ENCODE measurements around the gene DSG4. TPM values are rescaled to one million over a fixed set of nuclear protein-coding genes. Genes with fewer than 3 reads are reported as not detected.

Gene DSG4
- total and polyA plus RNA-seq, 9 donors = not detected

DNA sequence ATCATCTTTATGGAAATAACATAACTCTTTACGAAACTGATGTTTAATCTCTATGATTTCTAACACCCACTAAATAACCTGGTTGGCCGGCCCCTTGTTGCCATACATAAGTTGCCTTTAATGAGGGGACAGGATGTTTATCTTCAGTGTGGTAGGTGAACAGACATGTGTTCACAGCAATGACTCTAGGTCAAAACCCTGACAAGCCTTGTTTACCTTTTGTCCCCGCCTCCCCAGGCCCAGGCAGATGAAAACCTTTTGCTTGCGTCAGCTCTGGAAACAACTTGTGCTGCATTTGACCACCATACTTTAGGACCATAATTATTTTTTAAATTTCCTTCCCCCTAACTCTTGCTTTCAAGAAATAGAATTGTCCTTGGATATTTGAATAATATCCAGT, 2.9 kb upstream of the DSG4 start:
- Histone ChIP-seq H3K9me3 (replicated peaks; ENCODE audit: control insufficient read depth, low read depth, low read length) (no peaks in the 10 kb centered on the region), H3K4me3 (ENCODE audit: low read length) (no peak overlapping the region), H3K27ac (ENCODE audit: low read length) (no peak overlapping the region), H3K36me3 (ENCODE audit: control insufficient read depth, insufficient read depth, low read length) (no peaks in the 10 kb centered on the region), H3K4me1 (ENCODE audit: control insufficient read depth, insufficient read depth, low read length) (no peaks in the 10 kb centered on the region), H3K27me3 (ENCODE audit: control insufficient read depth, insufficient read depth, low read length) (no peaks in the 10 kb centered on the region)
- no CpG with 5 or more reads among the region's 4 CpGs for WGBS (ENCODE audit: insufficient coverage)
- no peak for DNase-seq

DNA sequence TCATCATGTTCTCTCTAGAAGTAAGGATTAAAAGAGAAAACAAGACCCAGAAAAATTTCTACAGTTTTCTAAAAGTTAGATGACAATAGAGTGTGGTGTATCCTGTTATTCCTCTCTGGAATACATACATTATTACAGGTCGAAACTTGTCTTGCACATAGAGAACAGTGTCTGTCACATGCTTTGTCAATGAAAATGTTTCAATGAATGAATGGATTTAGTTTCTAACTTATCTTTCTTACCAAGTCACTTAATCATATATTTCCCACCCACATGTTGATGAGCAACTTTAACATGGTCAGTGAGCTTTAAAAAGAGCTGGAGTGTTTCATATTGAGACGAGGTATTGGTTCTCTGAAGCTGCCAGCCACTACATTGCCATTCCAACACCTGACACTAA, 4.3 kb downstream of the DSG4 start:
- Histone ChIP-seq H3K4me1 (ENCODE audit: control insufficient read depth, insufficient read depth, low read length) (no peaks in the 10 kb centered on the region), H3K36me3 (ENCODE audit: control insufficient read depth, insufficient read depth, low read length) (no peaks in the 10 kb centered on the region), H3K9me3 (replicated peaks; ENCODE audit: control insufficient read depth, low read depth, low read length) (no peaks in the 10 kb centered on the region), H3K27ac (ENCODE audit: low read length) (no peak overlapping the region), H3K27me3 (ENCODE audit: control insufficient read depth, insufficient read depth, low read length) (no peaks in the 10 kb centered on the region), H3K4me3 (ENCODE audit: low read length) (no peak overlapping the region)
- no peak for DNase-seq
- WGBS (ENCODE audit: insufficient coverage) = no CpG with 5 or more reads among the region's 2 CpGs

DNA sequence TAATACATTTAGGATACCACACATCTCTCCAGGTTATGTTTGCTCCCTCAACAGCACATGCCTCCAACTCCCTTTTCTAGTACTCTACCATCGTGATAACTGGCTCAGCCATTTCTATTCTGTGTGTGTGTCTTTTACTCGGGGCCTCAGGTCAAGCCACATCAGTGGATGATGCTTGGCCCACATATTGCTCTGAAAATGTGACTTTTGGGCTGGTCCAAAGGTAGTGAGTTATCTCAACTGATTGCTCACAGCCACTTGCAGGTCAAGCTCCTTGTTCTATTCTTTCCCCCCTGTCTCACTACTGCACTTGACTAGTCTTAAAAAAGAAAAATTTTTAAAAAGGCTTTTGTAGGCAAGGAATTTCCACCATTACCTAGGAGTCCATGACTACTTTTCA, 5.5 kb downstream of the DSG4 start:
- no peak overlapping the region for H3K27ac ChIP-seq (ENCODE audit: low read length)
- H3K9me3 ChIP-seq (replicated peaks; ENCODE audit: control insufficient read depth, low read depth, low read length) = no peaks in the 10 kb centered on the region
- no peak overlapping the region for H3K4me3 ChIP-seq (ENCODE audit: low read length)
- DNase-seq = no peak
- H3K36me3 ChIP-seq (ENCODE audit: control insufficient read depth, insufficient read depth, low read length) = no peaks in the 10 kb centered on the region
- no peaks in the 10 kb centered on the region for H3K4me1 ChIP-seq (ENCODE audit: control insufficient read depth, insufficient read depth, low read length)
- no peaks in the 10 kb centered on the region for H3K27me3 ChIP-seq (ENCODE audit: control insufficient read depth, insufficient read depth, low read length)
- 100% methylated on average over 1 of the region's 2 CpGs for whole genome bisulfite sequencing (ENCODE audit: insufficient coverage)

DNA sequence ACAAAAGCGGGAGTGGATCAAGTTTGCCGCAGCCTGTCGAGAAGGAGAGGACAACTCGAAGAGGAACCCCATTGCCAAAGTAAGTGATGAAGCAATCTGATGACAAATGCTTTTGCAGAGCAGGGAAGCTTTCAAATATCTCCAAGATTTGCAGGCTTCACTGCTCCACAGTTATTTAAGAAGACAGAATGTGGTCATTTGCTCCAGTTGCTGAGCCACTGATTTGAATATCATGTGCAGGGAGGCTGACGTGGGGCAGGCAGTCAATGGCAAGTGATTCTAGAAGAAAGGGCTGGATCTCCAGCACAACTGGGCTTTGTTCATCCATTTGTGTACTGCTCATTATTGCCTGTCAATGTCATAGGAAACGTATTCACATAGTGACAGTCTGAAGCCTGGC, 10.2 kb downstream of the DSG4 start:
- Histone ChIP-seq H3K4me1 (ENCODE audit: control insufficient read depth, insufficient read depth, low read length) (no peaks in the 10 kb centered on the region), H3K27me3 (ENCODE audit: control insufficient read depth, insufficient read depth, low read length) (no peaks in the 10 kb centered on the region), H3K4me3 (ENCODE audit: low read length) (no peak overlapping the region), H3K9me3 (replicated peaks; ENCODE audit: control insufficient read depth, low read depth, low read length) (no peaks in the 10 kb centered on the region), H3K27ac (ENCODE audit: low read length) (no peak overlapping the region), H3K36me3 (ENCODE audit: control insufficient read depth, insufficient read depth, low read length) (no peaks in the 10 kb centered on the region)
- DNase-seq = no peak
- WGBS (ENCODE audit: insufficient coverage) = 55% methylated on average over 5 of the region's 6 CpGs

DNA sequence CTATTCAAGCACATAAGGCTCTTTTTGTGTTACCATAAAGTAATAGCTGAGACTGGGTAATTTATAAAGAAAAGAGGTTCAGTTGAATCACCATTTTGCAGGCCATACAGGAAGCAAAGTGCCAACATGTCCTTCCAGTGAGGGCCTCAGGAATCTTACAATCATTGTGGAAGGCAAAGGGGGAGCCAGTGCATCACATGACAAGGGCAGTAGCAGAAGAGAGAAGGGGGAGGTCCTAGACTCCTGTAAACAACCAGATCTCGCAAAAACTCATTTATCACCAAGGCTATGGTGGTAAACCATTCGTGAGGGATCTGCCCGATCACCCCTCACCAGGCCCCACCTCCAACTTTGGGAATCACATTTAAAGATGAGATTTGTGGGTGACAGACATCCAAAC, 16.7 kb downstream of the DSG4 start:
- WGBS (ENCODE audit: insufficient coverage) = no CpG with 5 or more reads among the region's 3 CpGs

DNA sequence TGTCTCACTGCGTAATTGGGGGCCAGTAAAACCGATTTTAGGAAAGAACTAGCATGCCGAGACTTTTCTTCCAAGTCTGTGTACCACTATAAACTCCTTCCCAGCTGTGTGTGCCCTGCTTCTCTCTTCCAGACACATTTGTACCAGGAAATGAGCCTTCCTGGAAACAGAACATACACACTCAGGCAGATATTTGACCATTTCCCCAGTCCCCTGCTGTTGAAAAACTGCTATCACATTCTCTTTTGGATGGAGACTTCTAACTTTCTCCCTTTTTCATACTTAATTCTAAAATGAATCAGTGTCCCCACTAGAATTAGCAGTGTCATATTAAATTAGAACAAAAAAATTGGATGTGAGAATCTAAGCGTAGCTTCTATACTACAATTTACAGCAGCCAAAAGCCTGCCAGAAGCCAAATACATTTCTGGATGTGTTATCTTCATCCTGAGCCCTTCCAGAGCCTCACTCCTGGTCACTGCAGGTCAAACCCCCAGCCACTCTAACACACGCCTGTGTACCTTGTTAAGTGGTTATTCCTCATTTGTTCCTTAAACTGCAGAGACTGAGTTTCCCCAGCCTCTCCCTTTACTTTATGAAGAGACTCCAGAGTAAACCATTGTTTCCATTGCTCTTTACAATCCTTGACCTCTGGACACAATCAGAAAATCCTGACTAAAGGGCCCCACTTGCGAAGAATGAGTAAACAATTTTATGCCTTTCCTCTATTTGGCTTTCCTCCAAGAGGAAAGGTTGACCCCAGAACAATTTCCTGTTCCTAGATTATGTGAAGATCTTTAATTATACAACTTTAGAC, 20.4 kb downstream of the DSG4 start:
- Histone ChIP-seq H3K9me3 (replicated peaks; ENCODE audit: control insufficient read depth, low read depth, low read length) (no peaks in the 10 kb centered on the region), H3K4me1 (ENCODE audit: control insufficient read depth, insufficient read depth, low read length) (no peaks in the 10 kb centered on the region), H3K27me3 (ENCODE audit: control insufficient read depth, insufficient read depth, low read length) (no peaks in the 10 kb centered on the region), H3K36me3 (ENCODE audit: control insufficient read depth, insufficient read depth, low read length) (no peaks in the 10 kb centered on the region), H3K27ac (ENCODE audit: low read length) (peak overlapping the region; percentile 16), H3K4me3 (ENCODE audit: low read length) (no peak overlapping the region)
- 58% methylated on average over 4 of the region's 6 CpGs for WGBS (ENCODE audit: insufficient coverage)
- DNase-seq = peak; percentile 17

More for the DNA sequence above, 16.7 kb downstream of the DSG4 start:
- no peaks in the 10 kb centered on the region for H3K36me3 ChIP-seq (ENCODE audit: control insufficient read depth, insufficient read depth, low read length)
- H3K27me3 ChIP-seq (ENCODE audit: control insufficient read depth, insufficient read depth, low read length) = no peaks in the 10 kb centered on the region
- no peak overlapping the region for H3K4me3 ChIP-seq (ENCODE audit: low read length)
- no peak for DNase-seq
- H3K9me3 ChIP-seq (replicated peaks; ENCODE audit: control insufficient read depth, low read depth, low read length) = no peaks in the 10 kb centered on the region
- H3K27ac ChIP-seq (ENCODE audit: low read length) = no peak overlapping the region
- H3K4me1 ChIP-seq (ENCODE audit: control insufficient read depth, insufficient read depth, low read length) = no peaks in the 10 kb centered on the region

DNA sequence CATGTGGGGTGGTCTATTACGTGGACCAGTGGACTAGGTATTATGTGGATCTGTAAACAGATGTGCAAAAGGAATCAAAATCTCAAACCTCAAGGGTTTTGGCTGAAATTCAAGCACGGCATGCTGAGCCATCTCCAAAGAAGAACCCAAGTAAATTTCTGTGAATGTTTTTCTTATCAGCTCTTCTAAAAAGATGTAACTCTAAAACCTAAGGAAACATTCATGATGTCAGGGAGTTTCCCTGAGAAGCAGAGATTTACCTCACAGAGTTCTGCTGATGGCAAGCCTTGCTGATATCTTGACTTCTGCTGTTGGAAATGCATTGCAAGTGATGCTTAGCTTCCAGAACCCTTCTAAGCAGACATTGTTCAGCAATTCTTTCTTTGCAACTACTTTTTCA, 21.6 kb downstream of the DSG4 start:
- no peak for DNase-seq
- Histone ChIP-seq H3K27ac (ENCODE audit: low read length) (no peak overlapping the region), H3K36me3 (ENCODE audit: control insufficient read depth, insufficient read depth, low read length) (no peaks in the 10 kb centered on the region), H3K9me3 (replicated peaks; ENCODE audit: control insufficient read depth, low read depth, low read length) (no peaks in the 10 kb centered on the region), H3K27me3 (ENCODE audit: control insufficient read depth, insufficient read depth, low read length) (no peaks in the 10 kb centered on the region), H3K4me3 (ENCODE audit: low read length) (no peak overlapping the region), H3K4me1 (ENCODE audit: control insufficient read depth, insufficient read depth, low read length) (no peaks in the 10 kb centered on the region)
- WGBS (ENCODE audit: insufficient coverage) = 60% methylated on average over 1 of the region's 2 CpGs

DNA sequence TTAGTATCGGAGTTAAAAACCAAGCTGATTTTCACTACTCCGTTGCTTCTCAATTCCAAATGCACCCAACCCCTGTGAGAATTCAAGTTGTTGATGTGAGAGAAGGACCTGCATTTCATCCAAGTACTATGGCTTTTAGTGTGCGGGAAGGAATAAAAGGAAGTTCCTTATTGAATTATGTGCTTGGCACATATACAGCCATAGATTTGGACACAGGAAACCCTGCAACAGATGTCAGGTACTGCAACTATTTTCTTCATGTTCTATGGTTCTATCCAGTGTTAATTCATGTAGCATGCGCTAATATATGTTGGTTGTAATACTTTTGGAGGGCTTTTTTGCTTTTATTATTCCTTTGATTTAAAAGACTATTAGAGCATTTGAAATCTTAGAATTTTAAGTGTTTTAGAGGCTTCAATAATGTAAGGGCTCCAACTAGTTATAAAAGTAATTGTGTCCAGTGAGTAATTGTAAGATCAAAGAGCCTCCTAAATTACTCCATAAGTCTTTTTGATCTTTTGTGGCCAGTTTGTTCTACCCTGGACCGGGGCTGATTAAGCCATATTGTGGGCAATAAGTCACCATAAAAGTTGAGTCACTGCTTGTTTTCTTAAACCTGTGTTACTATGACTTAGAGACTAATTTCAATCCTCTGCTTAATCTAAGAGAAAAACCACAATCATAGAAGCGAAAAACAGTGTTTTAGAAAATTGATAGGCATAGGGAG, 22.9 kb downstream of the DSG4 start:
- no CpG with 5 or more reads among the region's 6 CpGs for WGBS (ENCODE audit: insufficient coverage)

DNA sequence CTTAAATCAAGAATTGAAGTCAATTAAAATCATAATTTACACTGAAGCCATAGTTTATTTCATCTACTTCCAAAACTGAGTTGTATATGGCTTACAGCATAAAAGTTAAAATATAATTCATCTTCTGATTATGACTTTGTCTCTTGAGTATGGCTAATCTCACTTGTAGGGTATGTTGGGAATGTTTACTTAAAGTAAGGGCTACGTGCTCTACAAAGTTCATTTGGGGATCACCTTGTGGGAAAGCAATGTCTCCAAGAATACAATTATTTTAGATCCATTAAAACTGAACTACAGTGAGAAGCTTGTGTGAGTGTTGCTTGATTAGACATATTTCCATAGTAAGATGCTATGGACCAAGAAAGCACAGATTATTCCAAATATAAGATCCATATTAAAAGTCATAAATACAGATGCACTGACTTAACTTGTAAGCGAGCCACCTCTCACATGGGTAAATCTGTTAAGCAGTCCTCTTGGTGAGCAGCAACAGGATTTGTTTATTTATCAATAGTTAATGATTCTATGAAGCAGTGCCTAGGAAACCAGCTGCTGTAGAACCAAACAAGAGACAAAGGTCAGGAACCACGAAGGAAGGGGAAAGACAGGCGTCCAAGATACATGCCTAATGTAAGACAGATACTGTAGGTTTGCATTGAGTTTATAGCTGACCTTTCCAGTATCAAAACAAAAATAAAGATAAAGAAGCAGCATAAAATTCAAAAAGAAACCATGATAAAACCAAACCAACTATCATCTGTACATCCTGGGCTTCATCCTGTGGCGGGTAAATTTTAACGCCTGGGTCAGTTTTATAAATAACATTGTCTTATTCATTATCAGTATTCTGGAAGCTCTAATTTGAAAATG, 24.8 kb downstream of the DSG4 start:
- WGBS (ENCODE audit: insufficient coverage) = 33% methylated on average over 1 of the region's 6 CpGs
- DNase-seq = no peak
- H3K4me1 ChIP-seq (ENCODE audit: control insufficient read depth, insufficient read depth, low read length) = no peaks in the 10 kb centered on the region
- no peaks in the 10 kb centered on the region for H3K9me3 ChIP-seq (replicated peaks; ENCODE audit: control insufficient read depth, low read depth, low read length)
- no peaks in the 10 kb centered on the region for H3K27me3 ChIP-seq (ENCODE audit: control insufficient read depth, insufficient read depth, low read length)
- H3K4me3 ChIP-seq (ENCODE audit: low read length) = no peak overlapping the region
- no peak overlapping the region for H3K27ac ChIP-seq (ENCODE audit: low read length)
- H3K36me3 ChIP-seq (ENCODE audit: control insufficient read depth, insufficient read depth, low read length) = no peaks in the 10 kb centered on the region

More for the DNA sequence above, 22.9 kb downstream of the DSG4 start:
- H3K9me3 ChIP-seq (replicated peaks; ENCODE audit: control insufficient read depth, low read depth, low read length) = no peaks in the 10 kb centered on the region
- no peaks in the 10 kb centered on the region for H3K4me1 ChIP-seq (ENCODE audit: control insufficient read depth, insufficient read depth, low read length)
- peak; percentile 30 for DNase-seq
- no peaks in the 10 kb centered on the region for H3K36me3 ChIP-seq (ENCODE audit: control insufficient read depth, insufficient read depth, low read length)
- H3K27ac ChIP-seq (ENCODE audit: low read length) = no peak overlapping the region
- H3K4me3 ChIP-seq (ENCODE audit: low read length) = no peak overlapping the region
- no peaks in the 10 kb centered on the region for H3K27me3 ChIP-seq (ENCODE audit: control insufficient read depth, insufficient read depth, low read length)

DNA sequence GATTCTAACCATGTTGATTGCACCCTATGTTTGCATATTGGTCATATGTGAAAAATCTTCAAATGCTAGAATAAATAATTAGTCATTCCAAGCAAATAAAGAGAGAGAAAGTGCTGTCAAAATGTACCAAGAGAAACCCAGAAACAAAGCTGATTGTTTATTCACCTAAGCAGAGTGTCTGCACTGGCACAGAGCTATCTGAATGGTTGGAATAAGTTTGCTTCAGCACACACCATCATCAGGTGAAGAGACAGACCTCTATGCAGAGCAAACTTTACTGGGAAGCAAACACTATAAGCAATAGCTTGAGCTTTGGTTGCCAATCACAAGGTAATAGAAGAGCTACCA, 25.4 kb downstream of the DSG4 start:
- H3K27me3 ChIP-seq (ENCODE audit: control insufficient read depth, insufficient read depth, low read length) = no peaks in the 10 kb centered on the region
- no peak overlapping the region for H3K27ac ChIP-seq (ENCODE audit: low read length)
- no peak overlapping the region for H3K4me3 ChIP-seq (ENCODE audit: low read length)
- no peaks in the 10 kb centered on the region for H3K36me3 ChIP-seq (ENCODE audit: control insufficient read depth, insufficient read depth, low read length)
- DNase-seq = no peak
- no peaks in the 10 kb centered on the region for H3K4me1 ChIP-seq (ENCODE audit: control insufficient read depth, insufficient read depth, low read length)
- H3K9me3 ChIP-seq (replicated peaks; ENCODE audit: control insufficient read depth, low read depth, low read length) = no peaks in the 10 kb centered on the region
